GM19467 (cell line): ENCODE results near the gene CST1.
"Not testable (repeated sequence)": the region's sequence is repeated elsewhere in the genome, so short reads cannot be mapped to it uniquely, and the experiment has no call there.

Experiments used
- ATAC-seq: cut with Tn5 transposase; IDR thresholded peaks from one replicate; pipeline ENCODE4 v1.9.1; 2021; ENCODE audit warnings: mild to moderate bottlenecking, moderate library complexity; ENCODE audit not compliant: unreplicated experiment

CST1 gene

GRCh38 chr20:23750786-23751185 lies at the start of gene CST1:
CST1 (minus strand) TSS chr20:23750935; CDS start chr20:23750866, 69 bp downstream.
- not testable (repeated sequence) for ATAC-seq

- ATAC-seq, result not testable (repeated sequence)
Observed at GRCh38 chr20:23799216-23799847, 48.6 kb upstream of the CST1 start.

- ATAC-seq, result no peak
Observed at GRCh38 chr20:23795526-23795925, 44.8 kb upstream of the CST1 start.

- ATAC-seq, result no peak
Observed at GRCh38 chr20:23794841-23795240, 44.1 kb upstream of the CST1 start.

DNA sequence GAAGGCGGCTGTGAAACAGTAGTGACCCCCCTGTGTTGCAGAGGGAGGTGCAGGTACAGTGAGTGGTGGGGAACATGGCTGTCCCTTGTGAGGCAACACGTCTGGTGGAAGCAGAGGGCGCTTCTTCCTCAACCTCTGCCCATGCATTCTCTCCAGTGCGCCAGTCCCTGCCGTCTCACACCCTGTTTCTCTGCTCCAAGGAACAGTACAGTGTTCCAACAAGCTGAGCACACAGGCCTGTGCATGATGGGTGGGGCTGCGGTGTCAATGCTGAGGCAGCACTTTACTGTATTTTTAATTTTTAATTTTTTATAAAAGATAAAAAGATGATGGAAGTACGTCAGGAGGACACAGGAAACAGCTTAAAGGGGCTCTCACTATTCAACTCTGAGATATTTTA lies 43.3 kb upstream of the CST1 start:
- no peak for ATAC-seq

DNA sequence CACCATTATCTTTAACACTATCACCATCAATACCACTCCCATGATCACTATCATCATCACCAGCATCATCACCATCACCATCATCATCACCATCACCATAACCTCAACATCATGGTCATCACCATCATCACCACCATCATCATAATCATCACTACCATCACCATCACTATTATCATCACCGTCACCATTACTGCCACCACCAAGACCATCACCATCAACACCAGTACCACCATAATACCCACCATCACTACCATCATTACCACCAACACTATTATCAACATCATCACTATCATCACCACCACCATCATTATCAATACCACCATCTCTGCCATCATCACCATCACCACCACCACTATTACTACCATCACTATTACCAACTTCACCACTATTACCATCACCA lies 32.7 kb upstream of the CST1 start:
- no peak for ATAC-seq

- peak; percentile 66 for ATAC-seq
Observed at GRCh38 chr20:23782366-23782983, 31.7 kb upstream of the CST1 start.

- ATAC-seq, result not testable (repeated sequence)
Observed at GRCh38 chr20:23778676-23779075, 27.9 kb upstream of the CST1 start.

- not testable (repeated sequence) for ATAC-seq
Observed at GRCh38 chr20:23777380-23777779, 26.6 kb upstream of the CST1 start.

DNA sequence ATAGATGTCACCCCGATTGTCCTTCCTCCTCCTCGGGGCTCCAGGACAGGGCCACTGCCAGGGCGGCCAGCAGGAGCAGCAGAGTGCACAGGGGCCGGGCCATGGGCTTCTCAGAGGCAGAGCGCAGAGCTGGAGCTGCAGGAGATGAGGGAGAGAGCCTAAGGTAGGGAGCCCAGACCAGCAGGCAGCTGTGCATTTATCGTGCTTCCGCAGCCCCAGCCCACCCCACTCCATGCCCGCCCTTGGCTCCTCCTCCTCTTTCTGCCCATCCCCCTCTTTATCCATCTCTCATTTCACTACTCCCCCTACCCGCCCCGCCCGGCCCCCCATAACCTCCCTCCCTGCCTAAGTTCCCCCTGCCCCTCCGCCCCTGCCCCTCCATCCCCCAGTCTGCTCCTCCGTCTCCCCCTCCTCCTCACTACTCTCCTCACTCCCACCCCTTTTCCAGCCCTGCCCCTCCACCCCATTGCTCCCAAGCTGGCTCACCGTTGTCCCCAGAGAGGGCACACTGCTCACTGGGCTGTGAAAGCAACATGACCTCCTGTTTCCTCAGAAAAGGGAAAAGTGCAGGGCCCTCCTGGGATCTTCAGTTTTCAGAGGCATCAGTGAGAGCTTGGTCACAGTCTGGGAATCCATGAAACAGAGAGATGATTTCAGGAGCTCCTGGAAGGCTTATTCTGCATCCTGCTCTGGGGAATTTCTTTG lies 25.5 kb upstream of the CST1 start:
- no peak for ATAC-seq

GRCh38 chr20:23774081-23774480 lies 23.3 kb upstream of the CST1 start:
- no peak for ATAC-seq

DNA sequence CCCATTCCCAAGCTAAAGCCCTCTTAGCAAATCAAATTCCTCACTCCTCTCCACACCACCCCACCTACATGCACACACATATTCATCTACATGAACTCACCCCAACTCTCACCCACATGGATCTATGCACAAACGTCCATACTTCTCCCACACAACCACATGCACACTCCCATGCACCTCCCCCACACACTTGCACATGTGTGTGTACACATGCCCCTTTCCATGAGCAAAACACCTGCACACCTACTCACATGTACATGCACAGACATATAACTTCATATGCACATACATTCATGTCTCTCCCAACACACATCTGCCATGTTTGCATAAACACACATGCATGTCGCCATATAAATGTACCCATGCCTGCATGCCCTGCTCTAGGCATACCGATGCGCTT lies 22.8 kb upstream of the CST1 start:
- no peak for ATAC-seq

DNA sequence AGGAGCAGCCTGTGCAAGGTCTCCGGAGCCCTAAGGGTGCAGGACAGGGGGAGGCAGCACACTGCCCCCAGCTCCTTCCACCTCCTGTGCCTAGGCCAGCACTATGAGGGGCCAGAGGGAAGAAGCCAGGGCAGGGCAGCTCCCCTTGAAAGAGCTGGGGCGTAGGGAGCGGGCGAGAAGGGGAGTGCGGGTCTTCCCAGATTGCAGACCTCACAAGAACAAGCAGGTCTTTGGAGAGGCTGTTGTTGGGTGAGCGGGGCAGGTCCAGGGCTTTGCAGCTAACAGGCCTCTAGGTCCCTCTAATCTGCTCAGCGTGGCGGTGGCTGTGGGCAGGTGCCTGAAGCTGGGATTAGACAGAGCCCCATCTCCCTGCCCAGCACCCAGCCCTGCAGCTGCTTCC lies 22.4 kb upstream of the CST1 start:
- ATAC-seq, result no peak

DNA sequence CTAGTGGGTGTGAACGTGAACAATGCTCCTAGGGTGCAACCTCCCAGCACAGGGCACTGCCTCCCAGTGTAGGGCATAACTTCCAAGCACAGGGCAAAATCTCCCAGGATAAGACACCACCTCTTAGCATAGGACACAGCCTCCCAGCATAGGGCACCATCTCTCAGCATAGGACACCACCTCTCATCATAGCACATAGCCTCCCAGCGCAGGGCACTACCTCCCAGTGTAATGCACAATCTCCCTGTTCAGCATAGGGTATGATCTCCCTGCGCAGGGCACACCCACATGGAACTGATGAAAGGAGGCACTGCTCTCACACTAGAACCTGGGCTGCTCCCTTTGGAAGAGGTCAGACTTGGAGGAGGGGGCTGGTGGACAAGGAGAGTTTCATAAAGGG lies 21.3 kb upstream of the CST1 start:
- ATAC-seq, result no peak

- ATAC-seq, result no peak
Observed at GRCh38 chr20:23770384-23770783, 19.6 kb upstream of the CST1 start.

DNA sequence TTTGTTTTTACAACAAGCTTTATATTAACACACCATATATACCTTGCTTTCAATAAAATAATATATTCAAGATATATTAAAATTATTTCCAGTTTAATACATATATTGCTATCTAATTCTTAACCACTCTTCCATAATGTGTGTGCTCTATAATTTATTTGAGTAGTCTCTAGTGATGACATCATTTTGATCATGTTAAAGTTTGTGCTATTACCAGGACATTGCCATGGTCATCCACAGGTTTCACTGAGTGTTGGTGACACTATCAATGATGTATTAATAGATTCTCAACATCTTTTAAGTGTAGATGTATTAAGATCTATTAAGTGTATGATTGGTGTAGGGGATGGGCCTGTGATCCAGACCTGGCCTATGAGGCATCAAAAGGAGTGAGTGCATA lies 17.8 kb upstream of the CST1 start:
- ATAC-seq, result not testable (repeated sequence)

- no peak for ATAC-seq
Observed at GRCh38 chr20:23766531-23766930, 15.8 kb upstream of the CST1 start.

DNA sequence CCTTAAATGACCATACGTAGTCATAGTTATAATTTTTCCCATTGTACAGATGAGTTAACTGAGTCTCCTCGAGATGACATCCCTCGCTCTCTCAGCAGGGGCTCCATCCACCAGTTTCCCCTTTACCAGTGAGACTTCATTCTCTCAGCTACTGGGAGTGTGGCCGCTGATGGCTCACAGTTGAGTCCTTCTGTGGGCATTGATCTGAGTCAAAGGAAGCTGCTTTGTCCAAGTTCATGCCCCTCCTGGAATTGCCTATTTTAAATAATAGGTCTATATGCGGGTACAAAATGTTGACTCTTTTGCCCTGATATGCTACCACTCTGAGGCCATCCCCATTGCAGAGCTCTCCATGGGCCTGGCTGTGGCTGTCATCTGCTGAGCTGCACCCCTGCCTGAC lies 14.8 kb upstream of the CST1 start:
- ATAC-seq, result no peak

GRCh38 chr20:23764630-23765029 lies 13.9 kb upstream of the CST1 start:
- ATAC-seq, result not testable (repeated sequence)

DNA sequence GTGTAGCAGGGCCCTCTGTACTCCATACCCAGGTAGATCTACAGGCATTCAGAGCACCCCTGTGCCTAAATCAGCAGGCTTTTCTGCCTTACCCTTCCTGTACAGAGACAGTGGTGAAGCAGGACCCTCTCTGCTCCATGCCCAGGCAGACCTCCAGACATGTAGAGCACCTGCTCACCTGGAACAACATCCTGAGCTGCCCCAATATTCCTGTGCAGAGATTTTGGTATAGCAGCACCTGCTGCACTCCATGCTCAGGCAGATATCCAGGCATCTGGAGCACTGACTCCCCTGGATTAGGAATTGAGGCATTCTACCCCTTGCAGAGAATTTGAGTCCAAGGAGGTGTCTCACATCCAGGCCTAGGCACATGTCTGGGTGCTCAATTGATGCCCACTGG lies 12.6 kb upstream of the CST1 start:
- no peak for ATAC-seq

DNA sequence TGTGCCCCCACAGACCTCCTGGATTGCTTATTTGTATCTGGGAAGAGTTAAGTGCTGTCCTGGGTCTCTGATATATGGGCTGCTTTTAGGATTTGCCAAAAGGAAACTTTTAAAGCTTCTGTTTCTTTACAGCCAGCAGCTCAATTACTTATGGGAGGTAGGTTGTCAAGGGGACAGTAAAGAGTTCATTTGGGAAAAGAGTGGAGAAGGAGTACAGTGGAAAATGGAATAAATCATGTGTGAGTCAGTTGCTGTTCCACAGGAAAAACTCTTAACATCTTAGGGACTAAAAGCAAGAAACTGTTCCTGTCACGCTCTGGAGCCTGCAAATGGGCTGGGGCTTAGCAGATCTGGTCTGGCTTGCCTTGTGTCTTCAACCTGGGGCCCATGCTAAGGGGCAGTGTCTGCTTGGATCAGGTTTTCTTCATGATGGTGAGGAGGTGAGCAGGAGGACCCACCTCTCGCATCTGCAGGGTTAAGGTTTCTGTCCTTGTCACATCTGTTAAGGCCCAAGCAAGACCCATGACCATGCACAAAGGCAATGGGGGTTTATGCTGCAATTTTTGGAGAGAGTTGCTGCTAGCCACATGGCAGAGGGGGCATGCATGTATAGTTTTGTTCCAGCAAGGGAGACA lies 8.7 kb upstream of the CST1 start:
- no peak for ATAC-seq

DNA sequence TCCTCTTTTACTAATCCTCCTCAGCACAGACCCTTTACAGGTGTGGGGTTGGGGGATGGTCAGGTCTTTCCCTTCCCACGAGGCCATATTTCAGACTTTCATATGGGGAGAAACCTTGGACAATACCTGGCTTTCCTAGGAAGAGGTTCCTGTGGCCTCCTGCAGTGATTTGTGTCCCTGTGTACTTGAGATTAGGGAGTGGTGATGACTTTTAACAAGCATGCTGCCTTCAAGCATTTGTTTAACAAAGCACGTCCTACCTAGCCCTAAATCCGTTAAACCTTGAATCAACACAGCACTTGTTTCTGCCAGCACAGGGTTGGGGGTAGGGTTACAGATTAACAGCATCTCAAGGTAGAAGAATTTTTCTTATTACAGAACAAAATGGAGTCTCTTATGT lies 6.1 kb upstream of the CST1 start:
- not testable (repeated sequence) for ATAC-seq
